K562 (cell line): Measurements from ENCODE around the gene ENTPD8. TPM values are rescaled to one million over a fixed set of nuclear protein-coding genes. Genes with fewer than 3 reads are reported as not detected.

ENCODE experiments used
- RBM34 ChIP-seq: fragments of 200-400 bp; formaldehyde crosslinking; IDR thresholded peaks from 2 replicates; pipeline ENCODE4 v1.6.1; 2018; ENCODE audit warnings: low read length, borderline replicate concordance; ENCODE audit not compliant: insufficient read depth
- SETDB1 ChIP-seq: IDR thresholded peaks from one replicate; pipeline ENCODE4 v1.6.1; 2012; ENCODE audit warnings: low read length, control low read depth, inconsistent platforms
- ZNF668 ChIP-seq: fragments of 250-450 bp; sonication (Bioruptor Pico); IDR thresholded peaks from 2 replicates; pipeline ENCODE4 v1.8.0; 2022; ENCODE audit warnings: mild to moderate bottlenecking, inconsistent platforms
- polyA plus RNA-seq, 8 experiments: library from polyadenylated mRNA; depleted of rRNA in 4 of 8; stranded (reverse) in 5 of 8; unstranded in 3 of 8; fragments of >200 nt; fragmentation: Nextera tagmentation in 2 of 8; fragmentation: Illumina TruSeq in 1 of 8; extraction: Ambion mirVana in 2 of 8; extraction: Trizol in 1 of 8; gene quantifications; 2 replicates each; pipeline versions ENCODE4 v1.2.1 to v1.2.3, GENCODE V29; 2011 to 2014; ENCODE audit warnings: inconsistent platforms in 1 of 8, missing spikeins in 1 of 8
- total RNA-seq, 7 experiments: library from RNA; depleted of rRNA in 6 of 7; stranded (reverse); fragments of >200 nt in 6 of 7; fragmentation: Illumina TruSeq in 2 of 7; extraction: Trizol in 2 of 7; gene quantifications; 2 replicates each; pipeline versions ENCODE4 v1.2.1 to v1.2.3, GENCODE V29; 2011 to 2021; ENCODE audit warnings: low replicate concordance in 1 of 7
- TF ChIP-seq, protein P1 (sequence below), 2 experiments: fragments of 450-650 bp in 1 of 2; sonication (generic) in 1 of 2; formaldehyde crosslinking in 1 of 2; IDR thresholded peaks; 2 replicates each; pipeline versions ENCODE4 v1.7.1 to v1.9.0; 2016 to 2022; ENCODE audit warnings: inconsistent platforms in 1 of 2, mild to moderate bottlenecking in 1 of 2, missing genetic modification reagents in 1 of 2
- TF ChIP-seq, protein P2 (sequence below): IDR thresholded peaks from 2 replicates; pipeline ENCODE4 v1.6.1; 2011; ENCODE audit not compliant: insufficient read length; ENCODE audit errors: extremely low read depth
- TF ChIP-seq, protein P3 (sequence below): fragments of 450-650 bp; IDR thresholded peaks from 2 replicates; pipeline ENCODE4 v1.6.1; 2016

Gene ENTPD8
- total and polyA plus RNA-seq, 9 of the 15 experiments (the other 6 are each of a cell fraction or from before 2014, with no cell fraction given): 0.06 to 0.27 (median 0.19) TPM; not detected in 5

DNA sequence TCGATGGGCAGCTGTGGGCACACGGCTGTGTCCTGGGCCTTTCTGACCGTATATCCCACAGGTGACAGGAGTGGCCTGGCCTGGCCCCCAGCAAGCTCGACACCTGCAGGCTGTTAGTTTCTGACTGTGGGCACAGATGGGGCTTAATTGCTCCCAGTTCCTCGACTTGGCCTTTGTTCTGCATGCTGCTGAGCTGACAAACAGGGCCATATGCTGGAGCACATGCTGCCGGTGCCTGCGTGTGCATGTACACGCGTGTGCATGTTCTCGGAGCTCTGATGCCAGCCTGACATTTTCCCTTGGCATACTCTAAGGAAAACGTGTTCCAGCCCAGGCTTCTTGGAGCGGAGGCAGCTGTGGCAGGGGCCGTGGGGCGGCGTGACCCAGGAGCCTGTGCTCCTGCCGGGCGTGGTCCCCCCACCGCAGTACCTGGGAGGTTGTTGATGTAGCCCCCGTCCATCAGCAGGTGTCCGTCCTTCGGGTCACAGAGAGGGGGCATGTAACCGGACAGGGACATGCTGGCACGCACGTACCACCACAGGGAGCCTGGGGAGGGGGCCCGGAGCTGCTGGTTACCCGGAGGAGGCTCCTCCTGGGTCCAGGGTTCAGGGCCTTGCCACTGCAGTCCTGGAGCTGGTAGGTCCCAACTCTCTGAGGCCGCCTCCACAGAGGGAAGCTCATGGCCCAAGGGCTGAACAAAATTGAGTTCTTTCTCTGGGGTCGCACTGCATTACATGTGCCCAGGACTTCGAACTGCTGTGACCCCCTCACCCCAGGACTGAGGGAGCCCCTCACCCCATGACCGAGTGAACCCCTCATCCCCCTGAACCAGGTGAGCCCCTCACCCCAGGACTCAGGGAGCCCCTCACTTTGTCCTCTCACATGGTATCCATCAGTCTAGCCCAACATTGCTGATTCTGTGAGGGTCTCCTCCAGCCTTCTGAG lies 22.1 kb upstream of the ENTPD8 start (continued):
- TF ChIP-seq, protein P1, sequence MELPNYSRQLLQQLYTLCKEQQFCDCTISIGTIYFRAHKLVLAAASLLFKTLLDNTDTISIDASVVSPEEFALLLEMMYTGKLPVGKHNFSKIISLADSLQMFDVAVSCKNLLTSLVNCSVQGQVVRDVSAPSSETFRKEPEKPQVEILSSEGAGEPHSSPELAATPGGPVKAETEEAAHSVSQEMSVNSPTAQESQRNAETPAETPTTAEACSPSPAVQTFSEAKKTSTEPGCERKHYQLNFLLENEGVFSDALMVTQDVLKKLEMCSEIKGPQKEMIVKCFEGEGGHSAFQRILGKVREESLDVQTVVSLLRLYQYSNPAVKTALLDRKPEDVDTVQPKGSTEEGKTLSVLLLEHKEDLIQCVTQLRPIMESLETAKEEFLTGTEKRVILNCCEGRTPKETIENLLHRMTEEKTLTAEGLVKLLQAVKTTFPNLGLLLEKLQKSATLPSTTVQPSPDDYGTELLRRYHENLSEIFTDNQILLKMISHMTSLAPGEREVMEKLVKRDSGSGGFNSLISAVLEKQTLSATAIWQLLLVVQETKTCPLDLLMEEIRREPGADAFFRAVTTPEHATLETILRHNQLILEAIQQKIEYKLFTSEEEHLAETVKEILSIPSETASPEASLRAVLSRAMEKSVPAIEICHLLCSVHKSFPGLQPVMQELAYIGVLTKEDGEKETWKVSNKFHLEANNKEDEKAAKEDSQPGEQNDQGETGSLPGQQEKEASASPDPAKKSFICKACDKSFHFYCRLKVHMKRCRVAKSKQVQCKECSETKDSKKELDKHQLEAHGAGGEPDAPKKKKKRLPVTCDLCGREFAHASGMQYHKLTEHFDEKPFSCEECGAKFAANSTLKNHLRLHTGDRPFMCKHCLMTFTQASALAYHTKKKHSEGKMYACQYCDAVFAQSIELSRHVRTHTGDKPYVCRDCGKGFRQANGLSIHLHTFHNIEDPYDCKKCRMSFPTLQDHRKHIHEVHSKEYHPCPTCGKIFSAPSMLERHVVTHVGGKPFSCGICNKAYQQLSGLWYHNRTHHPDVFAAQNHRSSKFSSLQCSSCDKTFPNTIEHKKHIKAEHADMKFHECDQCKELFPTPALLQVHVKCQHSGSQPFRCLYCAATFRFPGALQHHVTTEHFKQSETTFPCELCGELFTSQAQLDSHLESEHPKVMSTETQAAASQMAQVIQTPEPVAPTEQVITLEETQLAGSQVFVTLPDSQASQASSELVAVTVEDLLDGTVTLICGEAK (IDR thresholded peaks at IDR 0.05): no peak
- TF ChIP-seq, protein P1 (CRISPR knock-in tag; IDR thresholded peaks at IDR 0.05): 0 out of 2 replicates have a peak, but pooled peaks have one; percentile 8
- TF ChIP-seq SETDB1: no peak
- no peak for TF ChIP-seq RBM34
- TF ChIP-seq, protein P2, sequence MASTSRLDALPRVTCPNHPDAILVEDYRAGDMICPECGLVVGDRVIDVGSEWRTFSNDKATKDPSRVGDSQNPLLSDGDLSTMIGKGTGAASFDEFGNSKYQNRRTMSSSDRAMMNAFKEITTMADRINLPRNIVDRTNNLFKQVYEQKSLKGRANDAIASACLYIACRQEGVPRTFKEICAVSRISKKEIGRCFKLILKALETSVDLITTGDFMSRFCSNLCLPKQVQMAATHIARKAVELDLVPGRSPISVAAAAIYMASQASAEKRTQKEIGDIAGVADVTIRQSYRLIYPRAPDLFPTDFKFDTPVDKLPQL: no peak
- TF ChIP-seq ZNF668 (CRISPR knock-in tag): no peak
- TF ChIP-seq, protein P3, sequence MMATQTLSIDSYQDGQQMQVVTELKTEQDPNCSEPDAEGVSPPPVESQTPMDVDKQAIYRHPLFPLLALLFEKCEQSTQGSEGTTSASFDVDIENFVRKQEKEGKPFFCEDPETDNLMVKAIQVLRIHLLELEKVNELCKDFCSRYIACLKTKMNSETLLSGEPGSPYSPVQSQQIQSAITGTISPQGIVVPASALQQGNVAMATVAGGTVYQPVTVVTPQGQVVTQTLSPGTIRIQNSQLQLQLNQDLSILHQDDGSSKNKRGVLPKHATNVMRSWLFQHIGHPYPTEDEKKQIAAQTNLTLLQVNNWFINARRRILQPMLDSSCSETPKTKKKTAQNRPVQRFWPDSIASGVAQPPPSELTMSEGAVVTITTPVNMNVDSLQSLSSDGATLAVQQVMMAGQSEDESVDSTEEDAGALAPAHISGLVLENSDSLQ: no peak
